Panc1 (cell line): Measurements from ENCODE around the gene SMG6. TPM values are rescaled to one million over a fixed set of nuclear protein-coding genes. Genes with fewer than 3 reads are reported as not detected.

Experiments
- ATAC-seq: fragments of 200-7000 bp; cut with Tn5 transposase; 2 replicates; pipeline ENCODE4 v1.9.1; 2020; ENCODE audit warnings: mild to moderate bottlenecking, moderate library complexity
- BruUV-seq: library from RNA; stranded (reverse); fragments of 400-500 nt; replicated peaks from 2 replicates; lab custom pipeline; 2021; lab: Mats Ljungman, UMichigan
- CTCF ChIA-PET: fragments of 300-600 bp; sonication (Branson Sonifier 250); formaldehyde crosslinking; loops from one replicate; lab custom pipeline; 2022; ENCODE audit warnings: antibody characterized with exemption; lab: Charles Lee
- POLR2A ChIA-PET: fragments of 300-600 bp; sonication (Branson Sonifier 250); formaldehyde crosslinking; loops from one replicate; lab custom pipeline; 2022; ENCODE audit warnings: antibody characterized with exemption; lab: Charles Lee
- DNase-seq: peaks from one replicate; pipeline ENCODE4 v3.0.0-alpha.2; 2010; ENCODE audit warnings: low read depth, low spot score
- H3K27ac ChIP-seq: 2 replicates; pipeline ENCODE4 v1.5.1; 2011; ENCODE audit warnings: mild to moderate bottlenecking, low read length, inconsistent platforms
- H3K27me3 ChIP-seq: fragments of 200-500 bp; sonication (Bioruptor generic); 2 replicates; pipeline ENCODE4 v1.6.0; 2014; ENCODE audit warnings: low read length, inconsistent platforms; ENCODE audit not compliant: control insufficient read depth, insufficient read depth
- H3K36me3 ChIP-seq: fragments of 200-500 bp; sonication (Bioruptor generic); 2 replicates; pipeline ENCODE4 v1.5.1; 2014; ENCODE audit warnings: inconsistent platforms, mild to moderate bottlenecking, low read length, moderate library complexity; ENCODE audit not compliant: control insufficient read depth, insufficient read depth
- H3K4me1 ChIP-seq: 2 replicates; pipeline ENCODE4 v1.5.1; 2011; ENCODE audit warnings: inconsistent platforms, mild to moderate bottlenecking, low read length, moderate library complexity; ENCODE audit not compliant: control insufficient read depth, insufficient read depth
- H3K4me3 ChIP-seq, 2 experiments: 2 replicates each; pipeline ENCODE4 v1.5.1; 2011 to 2012; ENCODE audit warnings: low read depth in 2 of 2, low read length in 2 of 2, mild to moderate bottlenecking in 2 of 2, inconsistent platforms in 1 of 2, moderate library complexity in 1 of 2
- H3K9me3 ChIP-seq: fragments of 200-500 bp; sonication (Bioruptor generic); 2 replicates; pipeline ENCODE4 v1.5.1; 2014; ENCODE audit warnings: low read depth, mild to moderate bottlenecking, inconsistent platforms, low read length, moderate library complexity; ENCODE audit not compliant: control insufficient read depth, insufficient read depth
- POLR2AphosphoS5 ChIP-seq: IDR thresholded peaks from 2 replicates; pipeline ENCODE4 v1.6.1; 2012; ENCODE audit warnings: mild to moderate bottlenecking, low read depth, low read length, moderate library complexity
- REST ChIP-seq, 2 experiments: IDR thresholded peaks; 2 replicates each; pipeline ENCODE4 v1.6.1; 2011 to 2012; ENCODE audit warnings: low read depth in 2 of 2, control low read depth in 1 of 2, low read length in 1 of 2, mild to moderate bottlenecking in 1 of 2, moderate library complexity in 1 of 2; ENCODE audit not compliant: insufficient read depth in 1 of 2
- SIN3A ChIP-seq: IDR thresholded peaks from 2 replicates; pipeline ENCODE4 v1.6.1; 2012; ENCODE audit warnings: low read depth, mild to moderate bottlenecking, low read length, moderate library complexity, borderline replicate concordance; ENCODE audit not compliant: insufficient read depth
- TCF7L2 ChIP-seq: IDR thresholded peaks from 2 replicates; pipeline ENCODE4 v1.6.1; 2011; ENCODE audit warnings: mild to moderate bottlenecking, low read depth, low read length, inconsistent platforms
- in situ Hi-C: cut with HindIII; loops from 2 replicates; pipeline ENCODE4 v1.10.0; 2016; ENCODE audit warnings: low sequenced_read_pairs, low pct_unique_long_range_greater_than_20kb
- intact Hi-C: fragments of 100-400 bp; cut with micrococcal nuclease; formaldehyde crosslinking; loops from one replicate; pipeline ENCODE4 v1.10.0; 2022; ENCODE audit not compliant: unreplicated experiment
- total RNA-seq: library from RNA; stranded (reverse); gene quantifications from one replicate; pipeline ENCODE4 v1.2.1, GENCODE V29; 2021; ENCODE audit not compliant: unreplicated experiment
- TF ChIP-seq, protein P1 (sequence below): fragments of 450-650 bp; IDR thresholded peaks from 2 replicates; pipeline ENCODE4 v1.5.1; 2017; ENCODE audit warnings: mild to moderate bottlenecking

The SMG6 gene
- total RNA-seq, 1 experiment from 2014 or later, result 17.8 TPM

GRCh38 chr17:2049333-2050299 lies 254.0 kb downstream of the SMG6 start:
- DNase-seq (no peak), ATAC-seq (peak; percentile 66)
- ChIA-PET POLR2A (no interaction called here), CTCF (no interaction called here)
- peak overlapping the region; percentile 48; the same call in 1 of the 2 replicates for H3K27ac ChIP-seq
- in situ Hi-C loops (no loop called here), intact Hi-C loops (no loop called here)
- BruUV-seq, result no TSS peak
- peak overlapping the region; percentile 65 to 74 for H3K4me3 ChIP-seq
- no peak for TF ChIP-seq POLR2AphosphoS5
- peak; percentile 78 to 93 for TF ChIP-seq REST (IDR thresholded peaks at IDR 0.05; ENCODE audit: insufficient read depth in 1 of 2, low read depth in 2 of 2, low read length in 1 of 2)
- peak; percentile 38; the same call in 1 of the 2 replicates for TF ChIP-seq SIN3A
- H3K9me3 ChIP-seq, result no peaks in the 10 kb centered on the region
- H3K36me3 ChIP-seq, result no peaks in the 10 kb centered on the region
- H3K27me3 ChIP-seq, result no peaks in the 10 kb centered on the region
- peaks cover 4% of the 10 kb centered on the region; the same call in 1 of the 2 replicates for H3K4me1 ChIP-seq

DNA sequence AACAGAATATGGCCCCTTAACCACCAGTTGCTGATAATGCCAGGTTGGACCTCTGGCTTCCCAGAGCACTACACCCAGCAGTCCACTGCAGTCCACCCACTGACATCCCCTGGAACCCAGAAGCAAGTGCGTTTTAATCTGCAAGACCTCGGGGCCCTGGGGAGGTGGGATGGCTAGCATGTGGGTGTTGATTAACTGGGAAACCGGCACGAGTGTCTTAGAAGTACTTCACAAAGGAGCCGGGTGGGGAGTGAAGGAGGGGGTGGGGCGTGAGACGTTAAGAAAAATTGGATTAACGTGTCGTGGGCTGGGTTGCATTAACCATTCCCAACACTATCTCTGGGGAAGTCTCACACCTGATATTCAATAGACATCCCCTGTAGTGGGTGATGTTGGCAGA lies 254.8 kb downstream of the SMG6 start:
- H3K9me3 ChIP-seq, result no peaks in the 10 kb centered on the region
- no peak for DNase-seq
- H3K27me3 ChIP-seq, result no peaks in the 10 kb centered on the region
- ATAC-seq, result no peak
- intact Hi-C loops, result no loop called here
- in situ Hi-C loops, result no loop called here
- no peaks in the 10 kb centered on the region for H3K36me3 ChIP-seq
- H3K27ac ChIP-seq, result no peak overlapping the region; the same call in 1 of the 2 replicates
- no peak for TF ChIP-seq TCF7L2
- TF ChIP-seq REST (IDR thresholded peaks at IDR 0.05; ENCODE audit: insufficient read depth in 1 of 2, low read depth in 2 of 2, low read length in 1 of 2), result no peak
- TF ChIP-seq POLR2AphosphoS5, result no peak
- no peak for TF ChIP-seq SIN3A
- TF ChIP-seq, protein P1, sequence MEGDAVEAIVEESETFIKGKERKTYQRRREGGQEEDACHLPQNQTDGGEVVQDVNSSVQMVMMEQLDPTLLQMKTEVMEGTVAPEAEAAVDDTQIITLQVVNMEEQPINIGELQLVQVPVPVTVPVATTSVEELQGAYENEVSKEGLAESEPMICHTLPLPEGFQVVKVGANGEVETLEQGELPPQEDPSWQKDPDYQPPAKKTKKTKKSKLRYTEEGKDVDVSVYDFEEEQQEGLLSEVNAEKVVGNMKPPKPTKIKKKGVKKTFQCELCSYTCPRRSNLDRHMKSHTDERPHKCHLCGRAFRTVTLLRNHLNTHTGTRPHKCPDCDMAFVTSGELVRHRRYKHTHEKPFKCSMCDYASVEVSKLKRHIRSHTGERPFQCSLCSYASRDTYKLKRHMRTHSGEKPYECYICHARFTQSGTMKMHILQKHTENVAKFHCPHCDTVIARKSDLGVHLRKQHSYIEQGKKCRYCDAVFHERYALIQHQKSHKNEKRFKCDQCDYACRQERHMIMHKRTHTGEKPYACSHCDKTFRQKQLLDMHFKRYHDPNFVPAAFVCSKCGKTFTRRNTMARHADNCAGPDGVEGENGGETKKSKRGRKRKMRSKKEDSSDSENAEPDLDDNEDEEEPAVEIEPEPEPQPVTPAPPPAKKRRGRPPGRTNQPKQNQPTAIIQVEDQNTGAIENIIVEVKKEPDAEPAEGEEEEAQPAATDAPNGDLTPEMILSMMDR, result no peak
- CTCF ChIA-PET, result no interaction called here
- peaks cover 4% of the 10 kb centered on the region; the same call in 1 of the 2 replicates for H3K4me1 ChIP-seq
- TSS peak; percentile 75 for BruUV-seq
- H3K4me3 ChIP-seq, result peak overlapping the region; percentile 65 to 74
- POLR2A ChIA-PET, result interaction anchor here (0.6 kb wide), 1 partner anchor 11 kb away, joined by 3 read pairs; no protein-coding TSS in a partner anchor
